HG03469 (cell line): ENCODE results near the gene AMPD3.

Source experiments
- ATAC-seq: cut with Tn5 transposase; IDR thresholded peaks from one replicate; pipeline ENCODE4 v1.9.1; 2021; ENCODE audit warnings: mild to moderate bottlenecking, moderate library complexity, moderate number of reproducible peaks; ENCODE audit not compliant: unreplicated experiment

AMPD3 gene

DNA sequence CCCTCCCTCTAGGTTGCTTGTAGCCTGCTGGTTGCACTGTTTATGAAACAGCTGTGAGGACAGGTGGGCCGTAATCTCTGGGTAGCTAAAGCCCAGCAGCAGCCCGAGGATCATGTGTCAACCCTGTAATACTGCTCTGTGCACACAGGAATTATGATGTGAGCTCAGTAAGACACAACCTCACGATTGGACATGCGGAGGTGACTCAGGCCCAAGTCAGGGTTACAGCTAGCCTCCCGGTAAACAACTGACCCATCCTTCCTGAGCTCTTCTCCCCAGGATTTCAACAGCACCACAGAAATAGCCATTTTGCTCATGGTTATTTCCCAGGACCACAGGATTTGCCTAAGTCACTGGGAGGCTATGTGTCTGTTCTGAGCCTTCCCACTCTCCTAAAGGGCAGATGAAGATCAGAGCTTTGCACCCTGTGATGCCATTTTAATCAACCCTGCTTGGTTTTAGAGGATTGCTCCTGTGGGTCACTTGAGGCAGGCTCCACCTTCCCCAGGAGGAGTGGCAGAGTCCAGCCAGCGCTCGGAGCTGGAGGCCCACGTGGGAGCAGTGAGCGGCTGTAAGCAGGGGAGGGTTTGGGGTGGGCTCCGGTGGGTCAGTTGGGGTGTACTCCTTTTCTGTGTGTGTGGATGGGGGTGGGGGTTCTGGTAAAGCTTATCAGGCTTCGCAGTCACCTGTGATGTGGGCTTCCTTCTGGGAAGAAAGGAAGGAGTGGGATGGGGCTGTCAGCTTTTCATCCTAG, at the start of gene AMPD3:
Gene AMPD3, plus strand, starts transcription at position 387 of the 754 bp plus-strand sequence. CDS start 6,256 bp downstream, outside the sequence.
- ATAC-seq = no peak

- ATAC-seq = no peak
These were observed 49.0 kb upstream of the AMPD3 start for GRCh38 chr11:10405865-10406592.

GRCh38 chr11:10407055-10407454, 48.0 kb upstream of the AMPD3 start:
- ATAC-seq = no peak

GRCh38 chr11:10407749-10408685, 47.0 kb upstream of the AMPD3 start:
- ATAC-seq = no peak

DNA sequence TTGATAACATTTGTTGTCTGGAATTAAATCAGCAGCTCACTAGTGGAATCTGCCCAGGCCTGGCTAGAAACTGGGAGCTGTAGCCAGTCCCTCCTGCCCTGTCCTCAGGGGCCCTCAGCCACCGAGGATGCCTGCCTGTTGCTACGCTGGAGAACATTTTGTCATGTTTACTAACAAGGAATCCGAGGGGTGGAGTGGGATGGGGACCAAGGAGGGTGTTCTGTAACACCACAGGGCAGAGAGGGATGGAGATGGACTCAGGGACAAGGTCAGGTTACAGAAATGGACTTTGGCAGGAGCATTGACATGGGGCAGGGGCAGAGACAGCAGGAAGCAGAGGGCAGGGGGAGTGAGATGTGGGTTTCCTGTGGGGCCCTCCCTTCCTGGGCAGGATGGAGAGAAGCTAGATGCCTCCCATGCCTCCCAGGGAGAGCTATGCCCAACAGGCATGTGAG, 45.8 kb upstream of the AMPD3 start:
- no peak for ATAC-seq

DNA sequence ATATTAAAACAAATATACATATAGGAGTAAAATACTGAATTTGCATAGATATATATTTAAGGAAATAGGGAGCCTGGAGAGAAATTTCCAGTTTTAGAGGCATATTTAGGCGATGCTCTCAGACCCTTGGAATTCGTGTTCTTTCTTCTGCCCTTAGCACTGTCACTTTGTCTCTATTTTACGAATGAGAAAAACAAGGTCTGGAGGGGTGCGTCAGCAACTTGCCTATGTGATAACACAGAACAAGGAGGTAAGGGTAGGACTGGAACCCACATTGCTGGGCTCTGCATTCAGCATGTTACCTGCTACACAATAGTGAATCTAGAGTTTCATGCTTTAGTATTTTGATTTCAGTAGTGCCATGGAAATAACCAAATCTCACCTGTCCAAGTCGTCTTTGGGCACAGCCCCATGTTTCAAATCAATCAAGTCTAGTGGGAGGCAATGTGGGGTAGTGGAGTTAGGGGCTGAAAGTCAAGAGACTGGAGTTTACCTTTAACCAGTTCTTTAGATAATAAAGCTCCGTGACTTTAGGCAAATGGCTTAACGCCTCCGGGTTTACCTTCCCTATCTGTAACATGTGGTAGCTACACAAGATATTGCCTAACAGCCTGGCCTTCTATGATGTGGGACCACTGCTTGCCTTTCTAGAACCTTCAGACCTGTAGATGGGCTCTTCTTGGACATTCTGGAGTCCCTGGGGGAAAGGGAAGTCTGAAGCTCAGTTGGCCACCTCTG, 44.8 kb upstream of the AMPD3 start:
- ATAC-seq = no peak

- no peak for ATAC-seq
These were observed 44.2 kb upstream of the AMPD3 start for GRCh38 chr11:10410844-10411200.

GRCh38 chr11:10412266-10412665, 42.8 kb upstream of the AMPD3 start:
- no peak for ATAC-seq

DNA sequence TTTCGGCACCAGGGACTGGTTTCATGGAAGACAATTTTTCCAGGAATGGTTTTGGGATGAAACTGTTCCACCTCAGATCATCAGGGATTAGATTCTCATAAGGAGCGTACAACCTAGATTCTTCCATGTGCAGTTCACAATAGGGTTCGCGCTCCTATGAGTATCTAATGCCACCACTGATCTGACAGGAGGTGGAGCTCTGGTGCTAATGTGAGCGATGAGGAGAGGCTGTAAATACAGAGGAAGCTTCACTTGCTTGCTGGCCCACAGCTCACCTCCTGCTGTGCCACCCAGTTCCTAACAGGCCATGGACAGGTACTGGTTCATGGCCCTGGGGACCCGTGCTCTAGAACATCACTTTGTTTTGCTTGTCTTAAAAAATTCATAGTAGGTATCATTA, 41.8 kb upstream of the AMPD3 start:
- ATAC-seq = no peak

DNA sequence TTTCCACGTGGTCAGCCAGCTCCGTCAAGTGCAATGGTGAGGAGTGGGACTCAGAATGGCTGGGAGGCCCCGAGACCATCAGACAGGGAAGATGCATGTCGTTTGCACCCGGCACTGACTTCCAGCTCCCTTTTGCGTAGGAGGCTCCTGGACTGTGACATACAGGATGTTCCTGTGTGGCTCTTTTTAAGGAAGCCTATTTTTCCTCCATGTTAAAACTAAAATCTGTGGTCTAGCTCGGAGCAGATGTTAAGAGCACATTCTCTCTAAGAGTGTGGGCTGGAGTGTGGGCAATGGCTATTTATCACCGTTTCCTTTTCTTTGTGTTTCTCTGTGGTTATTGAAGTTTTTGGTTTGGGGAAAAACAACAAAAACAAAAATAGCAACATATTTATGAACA, 40.9 kb upstream of the AMPD3 start:
- no peak for ATAC-seq

GRCh38 chr11:10414659-10415058, 40.4 kb upstream of the AMPD3 start:
- no peak for ATAC-seq

DNA sequence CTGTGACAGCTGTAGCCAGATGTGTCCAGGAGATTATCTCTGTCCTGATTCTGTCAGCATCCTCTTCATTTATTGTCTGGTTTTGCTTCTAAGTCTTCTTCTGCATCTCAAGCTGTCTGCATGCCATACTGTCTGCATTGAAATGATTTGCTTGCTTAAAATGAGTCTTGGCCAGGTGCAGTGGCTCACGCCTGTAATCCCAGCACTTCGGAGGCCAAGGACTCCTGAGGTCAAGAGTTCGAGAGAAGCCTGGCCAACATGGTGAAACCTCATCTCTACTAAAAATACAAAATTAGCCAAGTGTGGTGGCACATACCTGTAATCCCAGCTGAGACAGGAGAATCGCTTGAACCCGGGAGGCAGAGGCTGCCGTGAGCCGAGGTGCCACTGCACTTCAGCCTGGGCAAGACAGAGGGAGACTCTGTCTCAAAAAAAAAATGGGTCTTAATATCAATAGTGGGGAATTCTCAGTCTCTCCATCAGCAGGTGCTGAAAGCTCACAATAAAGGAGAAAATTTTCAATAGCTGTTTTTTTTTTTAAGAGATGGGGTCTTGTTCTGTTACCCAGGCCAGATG, 39.2 kb upstream of the AMPD3 start:
- no peak for ATAC-seq

DNA sequence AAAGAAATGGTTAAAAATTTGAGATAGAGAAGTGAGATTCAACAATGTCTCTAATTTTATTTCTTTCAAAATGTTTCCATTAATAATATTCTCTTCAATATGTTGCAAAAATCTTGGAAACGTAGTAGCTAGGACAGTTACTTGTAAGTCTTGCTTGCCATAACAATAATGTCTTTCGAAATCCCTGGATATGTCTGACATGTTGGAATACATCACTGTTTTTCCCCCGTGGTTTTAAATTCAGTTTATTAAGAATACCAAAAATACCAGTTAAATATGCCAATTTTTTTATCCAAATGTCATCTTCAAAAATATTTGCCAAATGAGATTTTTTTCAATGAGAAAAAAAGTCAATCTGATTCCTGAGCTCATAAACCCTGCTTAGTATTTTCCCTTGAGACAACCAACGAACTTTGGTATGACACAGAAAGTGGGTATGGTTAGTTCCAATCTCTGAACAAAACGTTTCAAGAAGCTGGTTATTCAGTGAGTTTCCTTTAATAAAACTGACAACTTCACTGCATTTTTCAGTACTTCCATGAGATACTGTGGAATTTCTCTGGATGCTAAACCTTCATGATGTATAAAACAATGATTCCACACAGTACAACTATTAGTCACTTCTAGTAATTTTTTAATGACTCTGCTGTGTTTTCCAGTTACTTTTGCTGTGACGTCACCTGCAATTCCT, 36.7 kb upstream of the AMPD3 start:
- ATAC-seq = no peak

- ATAC-seq = no peak
These were observed 36.1 kb upstream of the AMPD3 start for GRCh38 chr11:10418950-10419310.

- no peak for ATAC-seq
These were observed 28.6 kb upstream of the AMPD3 start for GRCh38 chr11:10426475-10426874.

- ATAC-seq = no peak
These were observed 26.6 kb upstream of the AMPD3 start for GRCh38 chr11:10428453-10428852.

DNA sequence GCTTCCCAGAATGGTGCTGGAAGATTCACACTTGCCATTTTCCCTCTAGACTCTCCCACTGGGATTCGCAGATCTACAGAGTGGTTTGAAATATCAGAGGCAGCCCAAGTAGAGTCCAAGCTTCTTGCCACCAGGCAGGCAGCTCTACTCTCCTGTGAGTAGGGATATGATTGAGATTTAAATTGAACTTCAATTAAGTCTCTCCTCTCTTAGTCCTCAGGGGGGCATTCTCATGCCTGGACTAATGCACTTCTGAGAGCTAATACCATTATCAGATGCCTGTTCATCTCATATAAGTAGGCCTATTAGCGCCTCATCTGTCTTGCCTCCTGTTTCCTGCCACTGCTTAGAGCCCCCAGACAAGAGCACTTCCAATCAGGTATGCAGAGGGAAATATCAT, 25.5 kb upstream of the AMPD3 start:
- no peak for ATAC-seq

GRCh38 chr11:10432493-10432892, 22.6 kb upstream of the AMPD3 start:
- no peak for ATAC-seq

DNA sequence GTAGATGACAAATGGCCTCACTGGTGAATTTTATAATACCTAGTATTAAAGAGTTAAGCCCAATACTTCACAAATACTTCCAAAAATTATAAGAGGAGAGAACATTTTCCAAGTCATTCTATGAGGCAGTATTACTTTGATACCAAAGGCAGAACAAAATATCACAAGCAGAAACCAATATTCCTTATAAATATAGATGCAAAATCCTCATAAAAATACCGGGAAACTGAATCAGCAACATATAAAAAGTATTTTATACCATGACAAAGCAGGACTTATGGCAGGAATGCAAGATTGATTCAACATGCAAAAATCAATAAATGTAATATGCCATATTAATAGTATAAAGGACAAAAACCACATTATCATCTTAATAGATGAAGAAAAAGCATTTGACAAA, 22.1 kb upstream of the AMPD3 start:
- no peak for ATAC-seq

DNA sequence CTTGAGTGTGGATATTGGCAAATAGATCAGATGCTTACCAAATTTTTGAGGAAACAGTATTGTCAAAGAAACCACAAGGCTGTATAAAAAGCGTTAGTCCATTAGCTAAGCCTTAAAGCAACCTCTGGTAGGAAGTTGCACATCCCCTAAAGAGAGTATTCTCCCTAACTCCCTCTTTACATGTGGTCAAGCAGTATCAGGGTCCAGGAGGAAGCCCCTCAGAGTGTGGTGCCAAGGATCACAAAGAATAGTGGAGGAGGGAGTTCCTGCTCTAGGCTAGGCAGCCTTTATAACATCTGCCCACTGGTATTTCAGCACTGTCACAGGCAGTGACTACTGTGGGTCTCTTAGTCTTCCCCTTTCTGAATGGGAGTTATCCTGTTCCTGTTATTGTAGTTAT, 18.8 kb upstream of the AMPD3 start:
- no peak for ATAC-seq
